HG03039 (cell line): ENCODE results near the gene KRT16.
"Not testable (repeated sequence)": the region's sequence is repeated elsewhere in the genome, so short reads cannot be mapped to it uniquely, and the experiment has no call there.

Source experiments
- ATAC-seq: cut with Tn5 transposase; IDR thresholded peaks from one replicate; pipeline ENCODE4 v1.9.1; 2021; ENCODE audit warnings: mild to moderate bottlenecking, moderate library complexity; ENCODE audit not compliant: unreplicated experiment

The KRT16 gene

GRCh38 chr17:41612376-41613160, at the start of gene KRT16:
Gene KRT16 (minus strand): TSS chr17:41612767. CDS start chr17:41612688, 79 bp downstream.
- not testable (repeated sequence) for ATAC-seq

DNA sequence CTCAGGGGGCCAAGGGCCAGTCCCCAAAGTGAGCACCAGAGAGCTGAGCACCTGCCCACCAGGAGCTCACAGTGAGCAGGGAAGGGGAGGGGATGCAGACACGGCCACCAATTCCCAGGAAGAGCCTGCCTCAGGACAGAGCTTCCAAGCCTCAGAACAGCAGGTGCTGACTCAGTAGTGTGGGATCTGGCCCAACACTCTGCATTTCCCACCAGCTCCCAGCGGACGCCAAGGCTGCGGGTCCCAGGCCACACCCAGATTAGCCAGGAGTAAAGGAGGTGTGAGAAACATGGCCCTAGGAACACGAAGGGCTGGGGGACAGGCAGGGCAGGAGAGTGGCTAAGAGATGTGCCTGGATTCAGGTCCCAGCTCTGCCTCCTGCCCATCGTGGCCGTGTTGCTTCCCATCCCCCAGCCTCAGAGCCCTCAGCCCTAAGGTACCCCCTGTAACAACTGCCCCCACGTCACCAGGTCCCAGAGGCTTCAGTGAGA, 47.7 kb upstream of the KRT16 start:
- no peak for ATAC-seq

DNA sequence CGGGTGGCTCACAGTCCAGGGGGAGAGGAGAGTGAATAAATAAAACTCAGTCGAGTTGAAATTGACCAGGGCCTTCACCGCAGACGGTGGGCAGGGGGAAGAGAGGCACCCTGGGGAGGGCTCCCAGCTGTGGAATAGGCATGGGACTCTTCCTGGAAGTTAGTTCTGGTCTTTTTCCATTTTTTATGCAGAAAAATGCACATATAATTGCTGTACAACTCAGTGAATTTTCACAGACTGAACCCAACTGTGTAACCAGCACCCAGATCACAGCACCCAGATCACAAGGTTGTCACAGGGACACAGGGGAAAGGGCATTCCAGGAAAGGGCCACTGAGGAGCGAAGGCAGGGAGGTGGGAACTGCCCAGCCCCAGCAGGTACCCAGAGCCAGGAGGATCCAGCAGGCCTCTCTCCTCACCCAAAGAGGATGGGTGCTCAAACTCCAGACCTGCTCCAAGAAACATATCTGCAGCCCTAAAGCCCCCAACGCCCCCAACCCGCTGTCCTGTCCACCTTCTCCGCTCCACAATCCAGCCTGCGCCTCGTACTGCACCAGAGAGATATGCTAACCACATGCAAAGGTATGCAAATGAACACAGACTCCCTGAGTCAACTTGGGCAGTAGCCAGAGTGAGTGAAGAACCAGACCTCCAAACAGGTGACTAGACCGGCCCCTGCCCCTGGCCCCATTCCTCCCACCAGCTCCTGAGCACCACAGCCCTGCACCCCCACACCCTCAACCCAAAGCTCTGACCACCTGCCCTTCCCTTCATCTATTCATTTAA, 47.1 kb upstream of the KRT16 start:
- no peak for ATAC-seq

GRCh38 chr17:41658846-41659245, 46.3 kb upstream of the KRT16 start:
- ATAC-seq = no peak

DNA sequence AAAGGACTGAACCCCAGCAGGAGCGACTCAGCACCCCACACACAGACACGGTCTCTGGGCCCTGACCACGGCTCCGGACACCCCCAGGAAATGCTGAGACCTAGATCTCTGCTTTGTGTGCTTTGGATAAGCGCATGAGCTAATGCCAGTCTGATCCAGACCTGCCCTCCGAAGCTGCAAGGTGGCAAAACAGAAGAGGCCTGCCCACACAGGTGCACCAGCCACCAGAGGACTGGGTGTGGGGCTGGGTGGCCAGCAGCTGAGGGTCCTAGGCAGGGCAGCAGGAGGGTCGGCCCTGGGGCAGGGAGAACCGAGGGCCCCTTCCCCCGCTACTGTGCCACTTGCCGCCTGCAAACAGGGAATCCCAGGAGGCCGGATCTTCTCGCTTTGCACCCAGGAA, 45.4 kb upstream of the KRT16 start:
- no peak for ATAC-seq

GRCh38 chr17:41657176-41657754, 44.7 kb upstream of the KRT16 start:
- no peak for ATAC-seq

- no peak for ATAC-seq
Observed at GRCh38 chr17:41656249-41657023, 43.9 kb upstream of the KRT16 start.

- ATAC-seq = no peak
Observed at GRCh38 chr17:41655611-41656111, 43.1 kb upstream of the KRT16 start.

GRCh38 chr17:41654678-41655607, 42.4 kb upstream of the KRT16 start:
- ATAC-seq = no peak

DNA sequence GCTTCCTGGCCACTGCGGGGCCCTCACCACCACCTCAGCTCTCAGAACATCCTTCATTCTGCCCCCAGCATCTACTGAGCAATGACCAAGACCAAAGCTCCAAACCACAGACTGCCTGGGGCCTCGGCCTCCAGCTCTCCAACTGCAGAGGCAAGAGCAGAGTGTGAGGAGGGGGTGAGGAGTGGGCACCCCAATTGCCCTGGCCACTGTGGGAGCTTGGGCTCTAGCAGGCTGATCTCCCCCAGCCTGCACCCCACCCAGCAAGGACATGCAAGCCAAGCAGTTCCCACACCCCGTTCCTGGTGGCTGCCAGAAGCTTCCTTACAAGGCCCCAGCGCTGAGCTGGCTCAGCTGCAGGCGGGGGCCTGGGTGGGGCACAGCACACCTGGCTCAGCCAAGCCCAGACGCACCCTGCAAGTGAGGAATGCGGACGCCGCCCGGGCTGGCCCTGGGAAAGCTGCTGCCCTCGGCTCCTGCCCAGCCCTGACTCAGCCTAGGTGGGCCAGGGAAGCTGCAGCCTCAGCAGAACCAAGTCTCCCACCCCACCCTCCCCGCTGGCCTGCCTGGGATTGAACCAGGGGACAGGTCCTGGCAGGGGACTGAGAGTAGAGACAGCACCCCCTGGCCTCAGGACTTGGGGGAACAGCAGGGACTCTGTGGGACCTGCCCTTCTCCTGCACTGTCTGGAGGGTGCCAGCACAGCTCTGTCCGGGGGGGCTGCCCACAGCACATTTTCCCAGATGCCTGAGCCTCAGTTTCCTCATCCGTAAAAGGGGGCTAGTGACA, 41.5 kb upstream of the KRT16 start:
- no peak for ATAC-seq

DNA sequence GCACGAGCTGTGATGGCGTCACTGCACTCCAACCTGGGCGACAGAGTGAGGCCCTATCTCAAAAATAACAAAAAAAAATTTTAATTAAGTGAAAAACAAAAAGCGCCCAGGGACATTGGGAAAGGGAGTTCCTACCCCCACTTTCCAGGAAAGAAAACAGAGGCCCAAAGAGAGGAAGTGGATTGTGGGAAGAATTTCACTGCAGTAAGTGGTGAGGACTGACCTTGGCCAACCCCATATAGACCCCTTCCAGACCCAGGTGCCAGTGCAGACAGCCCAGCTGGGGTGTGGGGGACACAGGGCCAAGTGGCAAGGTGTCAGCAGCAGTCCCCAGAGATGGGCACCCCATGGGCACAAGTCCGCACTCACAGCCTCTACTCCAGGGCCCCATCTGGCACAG, 40.9 kb upstream of the KRT16 start:
- no peak for ATAC-seq

DNA sequence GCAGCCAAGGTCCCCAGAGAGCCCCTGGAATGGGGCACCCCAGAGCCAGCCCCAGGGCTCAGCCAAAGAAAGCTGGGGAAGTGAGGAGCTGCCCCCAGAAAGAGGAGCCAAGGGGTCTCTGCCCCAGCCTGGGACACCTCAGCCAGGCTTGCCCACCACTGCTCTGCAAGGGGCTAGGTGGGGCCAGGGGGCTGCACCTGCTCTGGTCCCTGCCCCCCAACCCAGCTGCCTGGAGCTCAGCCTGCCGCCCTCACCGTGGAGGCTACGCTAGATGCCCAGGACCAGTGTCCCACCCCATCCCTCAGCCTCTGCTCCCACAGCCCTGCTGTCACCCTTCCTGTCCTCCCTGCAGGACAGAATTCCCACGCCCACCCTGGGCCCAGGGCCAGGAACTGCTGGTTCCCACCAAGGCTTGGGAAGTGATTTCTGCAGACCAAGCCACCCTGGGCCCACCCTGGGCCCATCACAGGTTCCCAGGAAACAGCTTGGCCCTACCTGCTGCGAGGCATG, 39.9 kb upstream of the KRT16 start:
- no peak for ATAC-seq

- no peak for ATAC-seq
Observed at GRCh38 chr17:41651625-41652460, 39.3 kb upstream of the KRT16 start.

DNA sequence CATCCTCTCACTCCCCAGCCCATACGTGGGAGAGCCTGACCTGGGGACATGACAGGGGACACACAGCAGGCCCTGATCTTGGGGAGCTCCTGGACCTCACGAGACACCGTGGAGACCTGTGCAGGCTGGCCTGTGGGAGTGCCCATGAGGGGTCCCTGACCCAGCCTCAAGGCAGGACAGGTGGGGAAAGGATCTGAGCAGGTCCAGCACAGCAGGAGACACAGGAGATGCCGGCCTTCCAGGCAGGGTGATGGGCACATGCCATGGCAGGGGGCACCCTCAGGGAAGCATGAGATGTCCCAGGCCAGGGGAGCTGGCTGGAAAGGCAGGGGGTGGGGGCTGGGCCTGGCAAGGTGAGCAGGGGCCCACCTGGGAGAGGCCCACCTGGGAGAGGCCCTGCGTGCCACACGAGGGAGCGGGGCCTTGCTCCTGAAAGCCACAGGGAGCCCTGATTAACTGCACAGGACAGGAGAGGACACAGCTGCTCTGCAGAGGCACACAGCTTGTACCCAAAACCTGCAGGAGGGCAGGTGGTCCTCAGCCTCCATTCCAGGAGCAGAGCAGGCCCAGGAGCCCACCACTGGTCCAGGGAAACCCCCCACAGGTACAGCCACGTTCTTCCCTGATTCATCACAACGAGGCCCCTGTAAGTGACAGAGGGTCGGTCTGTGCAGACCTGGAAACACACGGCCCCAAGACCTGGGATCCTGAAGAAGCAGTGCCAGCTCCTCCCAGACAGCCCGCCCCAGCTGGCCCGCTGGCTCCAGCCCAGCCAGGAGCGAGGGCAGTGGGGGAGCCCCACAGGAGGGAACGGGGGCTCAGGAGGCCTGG, 38.4 kb upstream of the KRT16 start:
- no peak for ATAC-seq

DNA sequence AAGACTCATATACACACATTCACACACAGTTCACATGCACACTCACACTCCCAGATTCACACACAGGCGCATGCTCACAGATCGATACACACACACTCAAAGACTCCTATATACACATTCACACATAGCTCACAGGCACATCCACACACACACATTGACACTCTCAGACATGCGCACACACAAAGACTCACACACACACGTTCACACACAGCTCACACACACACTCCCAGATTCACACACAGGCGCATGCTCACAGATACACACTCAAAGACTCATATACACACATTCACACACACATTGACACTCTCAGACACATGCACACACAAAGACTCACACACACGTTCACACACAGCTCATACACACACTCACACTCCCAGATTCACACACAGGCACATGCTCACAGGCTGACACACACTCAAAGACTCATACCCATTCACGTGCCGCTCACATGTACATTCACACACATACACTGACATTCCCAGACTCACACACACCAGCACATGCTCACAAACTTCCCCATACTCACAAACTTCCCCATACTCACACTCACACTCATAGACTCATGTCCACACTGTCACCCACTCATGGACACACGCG, 37.5 kb upstream of the KRT16 start:
- ATAC-seq = no peak

GRCh38 chr17:41648411-41649195, 36.0 kb upstream of the KRT16 start:
- no peak for ATAC-seq
